HG03159 (cell line): ENCODE data around the gene KDF1.
"Not testable (repeated sequence)": the region's sequence is repeated elsewhere in the genome, so short reads cannot be mapped to it uniquely, and the experiment has no call there.

ENCODE experiments used
- ATAC-seq: cut with Tn5 transposase; IDR thresholded peaks from one replicate; pipeline ENCODE4 v1.9.1; 2021; ENCODE audit warnings: mild to moderate bottlenecking, moderate library complexity; ENCODE audit not compliant: unreplicated experiment

KDF1 gene

GRCh38 chr1:26994787-26995517 lies 34.7 kb upstream of the KDF1 start:
- no peak for ATAC-seq

GRCh38 chr1:26994020-26994786 lies 33.9 kb upstream of the KDF1 start:
- peak; percentile 18 for ATAC-seq

- peak; percentile 53 for ATAC-seq
These were observed 33.2 kb upstream of the KDF1 start, which contains the start of gene TRNP1 for GRCh38 chr1:26993237-26994019. TSS of gene TRNP1 (plus strand) at chr1:26993692. CDS start at chr1:26993787, 95 bp downstream.

- ATAC-seq = no peak
These were observed 31.2 kb upstream of the KDF1 start for GRCh38 chr1:26991310-26992116.

- not testable (repeated sequence) for ATAC-seq
These were observed 29.3 kb upstream of the KDF1 start for GRCh38 chr1:26989403-26990109.

- no peak for ATAC-seq
These were observed 26.4 kb upstream of the KDF1 start for GRCh38 chr1:26986658-26987057.

GRCh38 chr1:26984291-26984690 lies 24.0 kb upstream of the KDF1 start:
- ATAC-seq = no peak

- no peak for ATAC-seq
These were observed 23.6 kb upstream of the KDF1 start for GRCh38 chr1:26983863-26984262.

GRCh38 chr1:26981146-26981846 lies 21.0 kb upstream of the KDF1 start:
- ATAC-seq = no peak

GRCh38 chr1:26978901-26979300 lies 18.6 kb upstream of the KDF1 start:
- ATAC-seq = no peak

- no peak for ATAC-seq
These were observed 16.6 kb upstream of the KDF1 start for GRCh38 chr1:26976621-26977510.

GRCh38 chr1:26972821-26973220 lies 12.6 kb upstream of the KDF1 start:
- no peak for ATAC-seq

GRCh38 chr1:26972390-26972789 lies 12.1 kb upstream of the KDF1 start:
- no peak for ATAC-seq

- no peak for ATAC-seq
These were observed 11.3 kb upstream of the KDF1 start for GRCh38 chr1:26971590-26971989.

GRCh38 chr1:26970810-26971209 lies 10.5 kb upstream of the KDF1 start:
- ATAC-seq = no peak

- ATAC-seq = no peak
These were observed 5.4 kb upstream of the KDF1 start for GRCh38 chr1:26965628-26966027.

GRCh38 chr1:26965213-26965612 lies 4.9 kb upstream of the KDF1 start:
- ATAC-seq = no peak

GRCh38 chr1:26961826-26962225 lies 1.6 kb upstream of the KDF1 start:
- no peak for ATAC-seq

- no peak for ATAC-seq
These were observed 328 bp upstream of the KDF1 start for GRCh38 chr1:26960625-26960966.
